ENCODE measurements around the gene SGIP1. TPM values are rescaled to one million over a fixed set of nuclear protein-coding genes. Genes with fewer than 3 reads are reported as not detected.
"Not testable (repeated sequence)": the region's sequence is repeated elsewhere in the genome, so short reads cannot be mapped to it uniquely, and the experiment has no call there.

Gene SGIP1
- polyA plus RNA-seq, 3 donors, result 10.8 to 20.3 (median 14.5) TPM

DNA sequence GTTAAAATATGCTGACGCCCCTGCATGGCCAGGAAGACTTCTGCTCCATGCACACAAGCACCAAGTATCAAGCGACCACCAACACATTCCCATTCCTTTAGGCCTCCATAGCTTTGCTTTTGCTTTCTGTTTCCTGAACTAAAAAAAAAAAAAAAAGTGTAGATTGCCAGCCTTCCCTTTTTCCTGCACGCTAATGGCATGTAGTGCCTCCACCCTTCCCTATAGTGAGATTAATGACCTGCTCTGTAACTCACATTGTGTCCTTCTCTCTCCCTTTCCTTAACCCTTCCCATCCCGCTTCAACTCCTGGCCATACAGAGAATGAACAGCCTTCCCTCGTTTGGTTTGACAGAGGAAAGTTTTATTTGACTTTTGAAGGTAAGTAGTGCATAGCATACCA lies 161.2 kb downstream of the SGIP1 start:
- no peak for DNase-seq (ENCODE audit: extremely low read depth in 1 of 11, low read depth in 9 of 11, low spot score in 4 of 11)

DNA sequence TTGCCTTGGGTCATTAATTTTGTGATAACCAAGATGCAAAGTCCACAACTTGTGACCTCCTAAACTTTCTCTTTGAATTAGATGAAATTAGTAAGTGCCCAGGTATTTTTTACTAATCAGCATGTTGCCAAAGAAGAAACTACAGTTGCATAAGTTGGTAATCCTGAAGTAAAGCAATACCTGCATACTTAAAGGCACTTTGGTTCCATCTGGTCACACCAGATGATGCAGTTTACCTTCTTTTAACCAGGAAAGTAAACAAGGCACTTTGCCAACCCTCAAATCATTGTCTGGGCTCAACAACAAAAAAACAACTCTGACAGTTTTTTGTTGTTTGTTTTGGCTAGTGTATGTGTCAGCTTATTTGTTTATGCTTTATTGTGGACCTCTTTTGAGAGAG lies 162.8 kb downstream of the SGIP1 start:
- DNase-seq (ENCODE audit: extremely low read depth in 1 of 11, low read depth in 9 of 11, low spot score in 4 of 11), result no peak

DNA sequence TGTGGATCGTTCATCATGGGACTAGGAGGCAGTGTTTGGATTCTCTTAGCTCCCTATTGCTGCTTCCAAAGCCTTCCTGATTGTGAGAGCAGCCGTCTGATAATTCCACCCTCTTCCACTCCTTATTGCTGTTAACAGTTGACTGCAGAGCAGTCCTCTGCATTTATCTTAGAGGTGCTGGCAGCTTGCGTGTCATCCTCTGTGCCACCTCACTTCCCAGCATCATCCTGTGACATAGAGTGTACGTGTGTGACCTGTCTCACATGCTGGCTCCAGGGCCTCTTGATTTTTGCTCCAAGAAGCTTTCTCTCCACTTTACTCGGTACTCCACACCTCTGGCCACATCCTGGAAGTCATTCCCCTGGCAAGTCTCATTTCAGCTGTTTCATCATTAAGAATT lies 165.3 kb downstream of the SGIP1 start:
- DNase-seq (ENCODE audit: extremely low read depth in 1 of 11, low read depth in 9 of 11, low spot score in 4 of 11), result no peak

DNA sequence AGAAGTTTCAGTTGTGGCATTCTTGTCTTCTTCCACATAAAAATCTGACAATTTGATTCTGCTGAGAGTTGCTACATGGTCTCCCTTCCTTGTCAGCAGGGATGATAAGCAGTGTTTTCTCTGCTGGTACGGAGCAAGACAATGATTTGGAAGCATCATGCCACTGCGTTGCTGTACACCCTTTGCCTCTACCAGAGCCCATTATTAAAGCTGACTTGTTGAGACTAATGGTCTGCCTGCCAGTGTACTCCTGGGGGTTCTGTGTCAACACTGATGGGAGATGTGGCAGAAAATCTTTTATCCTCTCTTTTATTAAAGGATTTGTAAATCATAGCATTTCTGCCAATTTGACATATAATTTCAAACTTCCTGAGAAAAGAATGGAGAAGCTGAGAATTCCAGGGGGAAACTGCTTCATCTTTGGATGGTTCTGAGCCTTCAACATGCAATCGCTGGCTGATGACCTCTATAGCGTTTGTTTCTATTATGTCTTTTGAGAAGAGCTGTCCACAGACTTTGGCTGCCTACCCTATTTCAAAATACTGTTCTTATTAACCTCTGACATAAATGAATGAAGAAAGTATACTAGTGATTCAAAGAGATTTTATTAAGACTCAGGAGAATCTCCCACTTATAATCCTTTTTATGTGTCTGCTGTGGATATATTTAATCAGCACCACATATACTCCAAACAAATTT lies 170.4 kb downstream of the SGIP1 start:
- no peak for DNase-seq (ENCODE audit: extremely low read depth in 1 of 11, low read depth in 9 of 11, low spot score in 4 of 11)

DNA sequence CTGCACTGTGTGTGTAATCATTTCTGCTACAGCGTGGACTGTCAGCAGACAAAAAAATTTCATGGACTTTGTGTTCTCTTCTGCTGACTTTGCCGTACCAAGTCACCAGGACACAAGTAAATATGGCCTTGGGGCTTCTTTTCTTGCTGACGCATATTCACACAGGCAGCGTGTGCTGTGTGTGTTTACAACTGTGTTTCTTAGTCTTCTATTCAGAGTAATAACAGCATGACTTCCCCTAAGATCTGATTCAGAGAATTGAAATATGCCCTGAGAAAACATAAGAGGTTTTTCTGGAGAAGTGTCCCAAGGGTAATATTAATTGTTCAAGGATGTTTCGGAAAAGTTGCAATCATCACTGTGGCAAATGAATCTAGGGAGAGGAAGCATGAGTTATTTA lies 171.2 kb downstream of the SGIP1 start:
- DNase-seq (ENCODE audit: extremely low read depth in 1 of 11, low read depth in 9 of 11, low spot score in 4 of 11), result no peak

DNA sequence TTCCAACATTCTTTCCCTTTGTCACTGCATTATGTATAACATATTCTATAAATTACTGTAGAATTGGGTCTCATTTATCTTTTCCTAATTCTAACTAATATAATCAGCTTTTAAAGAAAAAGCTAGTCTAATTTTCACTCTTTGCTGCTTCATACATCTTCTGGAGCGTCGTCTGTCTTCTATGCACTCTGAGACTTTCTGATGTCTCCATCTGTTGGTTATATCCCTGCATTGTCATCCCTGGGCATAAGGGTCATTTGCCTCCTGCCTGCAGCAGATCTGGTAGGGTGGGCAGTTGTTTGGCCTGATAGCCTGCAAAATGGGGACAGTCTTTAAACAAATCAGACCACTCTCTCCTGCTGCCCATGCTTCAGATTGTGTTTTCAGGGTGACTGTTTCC lies 177.5 kb downstream of the SGIP1 start:
- DNase-seq (ENCODE audit: extremely low read depth in 1 of 11, low read depth in 9 of 11, low spot score in 4 of 11), result no peak

DNA sequence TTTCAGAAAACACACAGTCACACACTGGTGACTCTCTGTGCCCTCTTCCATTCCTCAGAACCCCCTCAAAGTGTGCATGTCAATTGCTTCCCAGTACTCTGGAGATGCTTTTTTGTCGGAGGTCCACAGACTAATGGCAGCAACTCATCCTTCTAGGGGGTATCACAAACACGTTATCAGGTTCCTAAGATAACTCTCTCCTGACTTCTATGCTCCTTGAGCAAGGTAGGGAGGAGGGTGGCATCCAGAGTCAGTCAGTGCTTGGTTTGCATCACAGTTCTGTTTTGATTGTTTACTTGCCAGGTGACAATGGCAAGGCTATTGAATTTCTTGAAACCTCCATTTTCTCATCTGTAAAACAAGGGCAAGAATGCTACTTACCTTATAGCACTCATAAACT lies 178.9 kb downstream of the SGIP1 start:
- DNase-seq (ENCODE audit: extremely low read depth in 1 of 11, low read depth in 9 of 11, low spot score in 4 of 11), result no peak

DNA sequence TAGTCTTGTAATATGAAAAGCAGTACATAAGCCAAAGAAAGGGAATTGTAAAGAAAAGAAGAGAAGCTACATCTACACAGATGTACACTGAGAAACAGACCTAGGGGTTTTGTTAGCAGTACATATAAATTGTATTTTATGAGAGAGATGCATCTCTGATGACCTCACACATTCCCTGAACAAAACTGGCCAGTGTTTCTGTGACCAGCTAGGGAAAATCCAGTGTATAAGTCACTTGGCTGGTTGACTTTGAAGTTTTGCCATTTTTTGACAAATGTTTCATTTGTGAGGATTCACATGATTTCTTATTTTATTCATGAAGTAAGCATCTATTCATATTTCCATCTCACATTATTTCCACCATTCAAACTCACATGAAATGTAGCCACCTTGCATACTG lies 190.0 kb downstream of the SGIP1 start:
- no peak for DNase-seq (ENCODE audit: extremely low read depth in 1 of 11, low read depth in 9 of 11, low spot score in 4 of 11)

DNA sequence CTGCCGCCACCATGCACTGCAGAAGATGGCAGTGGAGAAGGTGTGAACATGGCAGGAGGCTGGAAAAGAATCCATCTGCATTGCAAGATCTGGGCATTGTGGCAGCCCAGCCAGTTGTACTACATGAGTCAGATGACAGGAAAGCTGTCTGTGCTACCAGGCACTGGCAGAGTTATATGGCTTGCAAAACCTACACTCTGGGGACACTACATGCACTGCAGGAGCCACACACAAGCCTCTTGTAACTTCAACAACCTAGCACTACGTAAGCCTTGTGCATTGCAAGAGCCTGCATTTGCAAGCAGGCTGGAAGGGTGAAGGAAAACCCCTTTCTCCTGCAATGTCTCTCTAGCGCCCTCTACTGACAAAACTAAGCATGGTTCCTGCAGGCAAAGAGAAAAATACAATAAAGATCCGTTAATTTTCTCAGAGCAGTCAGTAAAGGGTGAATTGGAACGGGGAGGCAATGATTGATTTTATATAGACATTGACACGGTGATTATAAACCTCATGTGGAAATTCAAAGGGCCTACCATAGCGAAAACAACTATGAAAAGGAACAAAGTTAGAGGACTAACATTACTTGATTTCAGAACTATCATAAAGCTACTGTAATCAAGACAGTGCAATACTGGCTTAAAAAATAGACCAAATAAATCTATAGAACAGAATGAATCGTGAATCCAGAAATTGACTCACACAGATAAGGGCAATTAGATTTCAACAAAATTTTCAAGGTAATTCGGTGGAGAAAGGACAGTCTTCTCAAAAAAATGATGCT lies 192.1 kb downstream of the SGIP1 start:
- peak; percentile 37 to 70 (median 52) for DNase-seq (ENCODE audit: extremely low read depth in 1 of 11, low read depth in 9 of 11, low spot score in 4 of 11)

DNA sequence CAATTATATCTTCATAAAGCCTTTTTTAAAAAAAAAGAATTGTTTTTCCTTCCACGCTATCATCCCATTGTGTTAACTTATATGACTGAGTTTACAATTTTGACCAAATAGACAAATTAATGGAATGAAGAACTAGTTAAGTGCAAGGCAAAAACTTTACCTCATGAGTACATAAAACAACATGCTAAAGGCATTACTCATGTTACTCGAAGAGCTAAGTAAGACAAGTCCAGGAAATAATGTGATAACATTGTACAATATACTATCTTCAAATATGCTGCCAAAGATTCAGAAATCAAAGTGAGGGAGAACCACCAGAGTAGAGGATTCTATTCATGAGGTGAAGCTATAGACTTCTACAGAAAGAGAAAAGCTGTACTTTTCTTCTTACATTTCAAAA lies 194.1 kb downstream of the SGIP1 start:
- DNase-seq (ENCODE audit: extremely low read depth in 1 of 11, low read depth in 9 of 11, low spot score in 4 of 11), result no peak

DNA sequence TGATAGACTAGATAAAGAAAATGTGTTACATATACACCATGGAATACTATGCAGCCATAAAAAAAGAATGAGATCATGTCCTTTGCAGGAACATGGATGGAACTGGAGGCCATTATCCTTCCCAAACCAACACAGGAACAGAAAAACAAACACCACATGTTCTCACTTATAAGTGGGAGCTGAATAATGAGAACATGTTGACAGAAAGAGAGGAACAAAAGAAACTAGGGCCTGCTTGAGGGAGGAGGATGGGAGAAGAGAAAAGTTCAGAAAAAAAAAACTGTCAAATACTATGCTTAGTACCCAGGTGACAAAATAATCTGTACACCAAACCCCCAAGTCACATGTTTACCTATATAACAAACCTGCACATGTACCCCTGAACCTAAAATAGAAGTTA lies 194.8 kb downstream of the SGIP1 start:
- DNase-seq (ENCODE audit: extremely low read depth in 1 of 11, low read depth in 9 of 11, low spot score in 4 of 11), result not testable (repeated sequence)

DNA sequence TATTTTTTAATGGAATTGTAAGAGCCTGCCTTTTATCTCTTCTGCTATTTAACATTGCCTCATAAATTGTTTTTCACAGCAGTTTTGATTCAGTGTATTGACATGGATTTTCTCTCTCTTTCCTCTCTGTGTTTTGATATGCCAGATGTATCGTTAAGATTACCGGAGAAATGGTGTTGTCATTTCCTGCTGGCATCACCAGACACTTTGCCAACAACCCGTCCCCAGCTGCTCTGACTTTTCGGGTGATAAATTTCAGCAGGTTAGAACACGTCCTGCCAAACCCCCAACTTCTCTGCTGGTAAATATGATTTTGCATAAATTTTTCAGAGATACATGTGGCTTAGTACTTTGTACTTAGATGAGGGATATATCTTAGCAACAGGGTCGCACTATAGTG lies 195.2 kb downstream of the SGIP1 start:
- DNase-seq (ENCODE audit: extremely low read depth in 1 of 11, low read depth in 9 of 11, low spot score in 4 of 11), result no peak

DNA sequence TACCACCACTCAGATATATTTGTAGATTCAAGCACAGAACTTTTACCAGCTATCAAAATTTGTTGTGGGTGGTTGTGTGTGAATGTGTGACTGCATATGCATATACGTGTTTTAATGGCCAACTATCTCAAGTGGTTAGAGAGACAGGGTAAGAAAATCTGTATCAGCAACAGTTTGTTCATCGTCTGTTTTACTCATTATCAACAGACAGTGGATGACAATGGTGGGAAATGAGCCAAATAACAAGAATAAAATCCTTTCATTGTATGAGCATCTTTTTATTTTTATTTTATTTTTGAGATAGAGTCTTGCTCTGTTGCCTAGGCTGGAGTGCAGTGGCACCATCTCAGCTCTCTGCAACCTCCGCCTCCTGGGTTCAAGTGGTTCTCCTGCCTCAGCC lies 195.6 kb downstream of the SGIP1 start:
- DNase-seq (ENCODE audit: extremely low read depth in 1 of 11, low read depth in 9 of 11, low spot score in 4 of 11), result no peak

DNA sequence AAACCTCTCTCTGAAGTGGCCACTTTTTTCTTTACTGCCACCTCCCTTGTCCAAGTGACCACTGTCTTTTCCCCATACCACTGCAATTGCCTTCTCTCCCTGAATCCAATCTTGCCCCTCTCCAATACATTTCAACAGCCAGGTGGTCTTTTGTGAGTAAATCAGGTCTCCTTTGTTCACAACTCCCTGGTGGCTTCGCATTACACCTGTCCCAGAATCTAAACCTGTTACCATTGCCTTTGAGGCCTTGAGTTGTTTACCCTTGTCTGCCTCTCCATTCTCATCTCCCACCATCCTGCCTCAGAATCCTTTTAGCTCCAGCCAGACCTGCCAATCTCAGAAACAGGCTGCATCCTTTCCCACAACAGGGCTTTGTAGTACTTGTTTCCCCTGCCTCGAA lies 196.5 kb downstream of the SGIP1 start:
- DNase-seq (ENCODE audit: extremely low read depth in 1 of 11, low read depth in 9 of 11, low spot score in 4 of 11), result no peak

DNA sequence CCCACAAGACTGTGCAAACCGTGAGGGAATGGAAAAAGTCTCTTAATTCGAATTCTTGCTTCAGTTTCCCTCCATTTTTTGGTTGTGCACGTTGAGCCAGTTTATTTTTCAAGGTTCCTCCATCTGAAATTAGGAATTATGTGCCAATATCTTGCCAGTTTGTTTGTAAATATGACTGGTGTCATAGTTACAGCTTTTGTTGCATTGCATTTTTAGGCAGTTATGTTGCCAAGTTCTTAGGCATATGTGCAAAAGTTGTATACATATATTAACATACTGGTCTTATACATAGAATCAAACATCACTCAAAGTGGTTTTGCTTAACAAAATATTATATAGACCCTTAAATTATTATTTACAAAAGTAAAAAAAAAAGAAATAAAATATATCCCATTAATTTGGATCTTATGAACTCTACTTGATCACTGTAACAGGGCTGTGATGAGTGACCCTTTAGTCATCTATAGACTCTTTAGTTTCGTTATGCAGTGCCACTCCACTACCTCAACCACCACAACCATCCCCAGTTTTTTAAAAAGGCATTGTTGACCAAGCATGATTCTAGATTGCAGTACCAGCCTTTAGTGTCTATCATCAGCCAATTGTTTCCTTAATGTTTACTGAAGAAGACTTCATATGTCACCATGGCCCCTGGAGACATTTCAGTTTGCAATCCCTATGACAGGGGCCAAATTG lies 197.4 kb downstream of the SGIP1 start:
- no peak for DNase-seq (ENCODE audit: extremely low read depth in 1 of 11, low read depth in 9 of 11, low spot score in 4 of 11)

DNA sequence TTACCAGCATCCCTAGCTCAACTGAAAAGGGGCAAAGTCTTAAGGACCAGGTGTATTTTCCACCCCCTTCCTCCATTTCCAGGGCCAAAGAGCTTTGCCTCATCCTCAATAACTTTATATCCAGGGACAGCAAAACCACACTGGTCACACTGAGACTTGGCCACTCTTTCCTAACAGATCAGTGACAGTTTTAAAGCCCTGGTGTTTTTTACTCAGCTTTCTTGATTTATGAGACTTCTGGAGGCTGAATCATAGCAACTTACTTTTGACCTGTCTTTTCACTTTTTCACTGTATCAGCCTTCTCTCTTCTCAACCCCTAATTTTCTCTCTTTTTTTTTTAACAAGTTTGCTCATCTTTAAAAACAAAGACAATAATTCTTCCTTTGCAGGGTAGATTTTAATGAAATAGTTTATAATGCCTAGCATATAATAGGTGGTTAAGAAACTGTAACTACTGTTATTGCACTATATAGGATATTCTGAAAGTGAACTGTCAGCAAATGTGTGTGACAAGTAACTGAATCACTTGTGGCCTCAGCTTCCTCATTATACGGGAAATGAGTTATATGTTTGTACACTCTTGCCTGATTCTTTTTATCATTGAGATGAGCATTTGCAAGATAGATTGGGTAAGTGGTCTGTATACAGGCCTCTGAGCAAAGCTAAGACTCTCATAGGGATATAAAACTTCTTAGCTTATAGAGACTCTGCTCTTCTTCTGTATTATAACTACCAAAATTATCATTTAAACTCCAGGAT lies 198.6 kb downstream of the SGIP1 start:
- no peak for DNase-seq (ENCODE audit: extremely low read depth in 1 of 11, low read depth in 9 of 11, low spot score in 4 of 11)

DNA sequence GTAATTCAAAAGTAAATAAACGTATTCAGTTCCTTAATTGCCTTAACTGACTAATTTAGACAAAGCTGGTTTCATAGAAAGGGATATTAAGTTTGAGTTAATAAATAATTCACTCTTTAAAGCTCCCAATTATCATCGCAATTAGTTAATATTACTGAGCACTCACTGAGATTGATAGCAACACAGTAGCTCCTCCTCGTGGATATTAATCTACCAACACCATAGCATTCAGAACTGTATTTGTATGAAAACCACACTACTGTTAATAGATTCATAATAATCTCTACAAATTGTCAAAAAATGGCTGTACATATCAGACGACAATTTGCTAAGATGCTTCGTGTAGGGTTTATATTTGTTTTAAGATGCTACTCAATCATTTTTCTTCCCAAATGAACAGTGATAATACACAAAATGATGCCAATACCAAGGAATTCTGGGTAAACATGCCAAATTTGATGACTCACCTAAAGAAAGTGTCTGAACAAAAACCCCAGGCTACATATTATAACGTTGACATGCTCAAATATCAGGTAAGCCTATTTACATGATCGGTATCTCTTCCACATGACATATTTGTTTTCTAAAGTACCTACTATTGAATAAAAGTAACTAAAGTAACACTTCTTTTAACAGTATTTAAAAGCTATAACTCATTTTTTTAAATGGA lies 199.5 kb downstream of the SGIP1 start:
- no peak for DNase-seq (ENCODE audit: extremely low read depth in 1 of 11, low read depth in 9 of 11, low spot score in 4 of 11)

DNA sequence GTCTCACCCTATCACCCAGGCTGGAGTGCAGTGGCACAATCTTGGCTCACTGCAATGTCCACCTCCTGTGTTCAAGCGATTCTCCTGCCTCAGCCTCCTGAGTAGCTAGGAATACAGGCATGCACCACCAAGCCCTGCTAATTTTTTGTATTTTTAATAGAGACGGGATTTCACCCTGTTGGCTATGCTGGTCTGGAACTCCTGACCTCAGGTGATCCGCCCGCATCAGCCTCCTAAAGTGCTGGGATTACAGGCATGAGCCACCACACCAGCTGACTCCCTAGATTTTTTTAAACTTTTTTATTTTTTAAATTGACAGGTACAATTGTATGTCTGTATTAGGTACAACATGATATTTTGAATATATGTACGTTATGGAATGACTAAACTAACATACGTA lies 200.6 kb downstream of the SGIP1 start:
- not testable (repeated sequence) for DNase-seq (ENCODE audit: extremely low read depth in 1 of 11, low read depth in 9 of 11, low spot score in 4 of 11)

DNA sequence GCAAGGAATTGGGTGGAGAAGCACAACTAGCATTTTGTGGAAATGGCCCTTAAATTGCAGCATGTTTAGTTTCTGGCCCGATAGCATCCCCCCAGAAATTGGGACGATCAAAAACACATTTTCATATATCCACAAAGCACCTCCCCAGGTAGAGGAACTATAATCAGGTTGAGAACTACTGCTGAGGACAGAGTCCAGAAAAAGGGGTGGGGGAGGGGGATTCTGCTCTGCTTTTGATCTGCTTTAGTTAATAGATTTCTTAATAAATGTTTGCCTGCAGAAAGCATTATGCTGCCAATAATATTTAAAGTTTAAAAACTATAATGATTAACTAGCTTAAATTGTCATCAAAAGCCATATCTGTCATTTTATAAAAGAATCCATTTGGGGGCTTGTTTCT lies 203.9 kb downstream of the SGIP1 start:
- DNase-seq (ENCODE audit: extremely low read depth in 1 of 11, low read depth in 9 of 11, low spot score in 4 of 11), result no peak

Measured in renal cortex interstitium (tissue), 11 donors.